K562 (cell line): Measurements from ENCODE around the gene UBE2E1. TPM values are rescaled to one million over a fixed set of nuclear protein-coding genes. Genes with fewer than 3 reads are reported as not detected.

Experiments used
- ATAC-seq: fragments of 200-7000 bp; cut with Tn5 transposase; 3 replicates; pipeline ENCODE4 v1.9.1; 2020; ENCODE audit warnings: moderate library complexity
- BruUV-seq: library from RNA; stranded (reverse); fragments of 400-500 nt; replicated peaks from 2 replicates; lab custom pipeline; 2021; lab: Mats Ljungman, UMichigan
- CTCF ChIA-PET: fragments of 300-600 bp; formaldehyde crosslinking; extraction: SDS; loops from one replicate; lab custom pipeline; 2021; ENCODE audit warnings: low intra/inter-chr PET ratio; lab: Yijun Ruan, JAX
- POLR2A ChIA-PET: fragments of 300-600, 350-650 bp; sonication (Branson Sonifier 250); formaldehyde crosslinking; extraction: SDS; loops from one replicate; lab custom pipeline; 2021; ENCODE audit warnings: antibody characterized with exemption, inconsistent platforms; lab: Yijun Ruan, JAX
- DNase-seq, 4 experiments: peaks; one replicate each; pipeline versions ENCODE4 v3.0.0 to v3.0.0-alpha.2; 2011 to 2018; ENCODE audit warnings: low spot score in 3 of 4, mixed read lengths in 3 of 4; ENCODE audit errors: extremely low read depth in 1 of 4
- FAIRE-seq: peaks from 2 replicates; lab custom pipeline; 2011; peaks lifted over from hg19 to GRCh38; lab: Jason Lieb, UNC
- H2AFZ ChIP-seq: 2 replicates; pipeline ENCODE4 v1.6.0; 2011; ENCODE audit warnings: low read depth, low read length, control low read depth, inconsistent platforms
- H3K27ac ChIP-seq: fragments of 200-600 bp; 3 replicates; pipeline ENCODE4 v1.8.0; 2011; ENCODE audit warnings: low read depth, mild to moderate bottlenecking, control low read depth, inconsistent platforms, low read length, moderate library complexity, mixed read lengths; ENCODE audit errors: extremely low read depth
- H3K27me3 ChIP-seq, 2 experiments: fragments of 300-600 bp in 1 of 2; 2 replicates in 1 of 2; 3 replicates in 1 of 2; pipeline versions ENCODE4 v1.6.0 to v1.8.0; 2011; ENCODE audit warnings: inconsistent platforms in 2 of 2, low read length in 2 of 2, mild to moderate bottlenecking in 1 of 2, mixed read lengths in 1 of 2, moderate library complexity in 1 of 2; ENCODE audit not compliant: control insufficient read depth in 2 of 2, insufficient read depth in 2 of 2
- H3K36me3 ChIP-seq: fragments of 300-600 bp; 3 replicates; pipeline ENCODE4 v1.8.0; 2011; ENCODE audit warnings: mild to moderate bottlenecking, low read length, inconsistent platforms; ENCODE audit not compliant: control insufficient read depth, insufficient read depth
- H3K4me1 ChIP-seq, 2 experiments: fragments of 200-600 bp in 1 of 2; replicated peaks in 1 of 2; 2 replicates in 1 of 2; 3 replicates in 1 of 2; pipeline versions ENCODE4 v1.5.1 to v1.8.0; 2011; ENCODE audit warnings: inconsistent platforms in 2 of 2, low read length in 2 of 2, mild to moderate bottlenecking in 1 of 2, mixed read lengths in 1 of 2, moderate library complexity in 1 of 2; ENCODE audit not compliant: control insufficient read depth in 2 of 2, insufficient read depth in 2 of 2
- H3K4me2 ChIP-seq: 2 replicates; pipeline ENCODE4 v1.6.1; 2011; ENCODE audit warnings: low read length, control low read depth, inconsistent platforms, mixed read lengths; ENCODE audit not compliant: insufficient read depth
- H3K4me3 ChIP-seq: fragments of 200-600 bp; sonication (generic), shearing (Covaris generic); 2 replicates; pipeline ENCODE4 v1.5.1; 2016; ENCODE audit warnings: control low read depth, inconsistent platforms
- H3K79me2 ChIP-seq: fragments of 200-600 bp; 3 replicates; pipeline ENCODE4 v1.8.0; 2011; ENCODE audit warnings: low read length, inconsistent platforms; ENCODE audit not compliant: control insufficient read depth, insufficient read depth
- H3K9ac ChIP-seq, 2 experiments: 2 replicates each; pipeline versions ENCODE4 v1.6.0 to v1.6.1; 2011; ENCODE audit warnings: low read depth in 2 of 2, low read length in 2 of 2, control low read depth in 1 of 2, inconsistent platforms in 1 of 2, mild to moderate bottlenecking in 1 of 2, mixed read lengths in 1 of 2; ENCODE audit not compliant: insufficient read depth in 1 of 2
- H3K9me1 ChIP-seq: one replicate; pipeline ENCODE4 v1.6.0; 2011; ENCODE audit warnings: inconsistent platforms, mild to moderate bottlenecking, low read length, moderate library complexity; ENCODE audit not compliant: control insufficient read depth, insufficient read depth
- H3K9me3 ChIP-seq: replicated peaks from 2 replicates; pipeline ENCODE4 v1.5.1; 2011; ENCODE audit warnings: low read depth, low read length, inconsistent platforms; ENCODE audit not compliant: control insufficient read depth, insufficient read depth
- H4K20me1 ChIP-seq: replicated peaks from 2 replicates; pipeline ENCODE4 v1.6.1; 2011; ENCODE audit warnings: low read length, inconsistent platforms, mixed read lengths; ENCODE audit not compliant: control insufficient read depth, insufficient read depth
- ARNT ChIP-seq, 2 experiments: fragments of 450-650 bp; IDR thresholded peaks; 2 replicates each; pipeline ENCODE4 v1.6.1; 2016; ENCODE audit warnings: mild to moderate bottlenecking in 1 of 2
- C11orf30 ChIP-seq: fragments of 450-650 bp; IDR thresholded peaks from 2 replicates; pipeline ENCODE4 v1.6.1; 2016; ENCODE audit warnings: low read depth, mild to moderate bottlenecking
- CREB1 ChIP-seq, 2 experiments: sonication (generic) in 1 of 2; formaldehyde crosslinking in 1 of 2; IDR thresholded peaks; 2 replicates each; pipeline versions ENCODE4 v1.6.1 to v1.8.0; 2012 to 2022; ENCODE audit warnings: inconsistent platforms in 1 of 2, mild to moderate bottlenecking in 1 of 2, missing genetic modification reagents in 1 of 2, moderate library complexity in 1 of 2
- DPF2 ChIP-seq: fragments of 450-650 bp; IDR thresholded peaks from 2 replicates; pipeline ENCODE4 v1.6.1; 2016
- EHMT2 ChIP-seq: fragments of 450-650 bp; IDR thresholded peaks from 2 replicates; pipeline ENCODE4 v1.6.1; 2018; ENCODE audit warnings: antibody characterized with exemption
- EWSR1 ChIP-seq: fragments of 450-650 bp; IDR thresholded peaks from 2 replicates; pipeline ENCODE4 v1.6.1; 2018; ENCODE audit warnings: borderline replicate concordance, mild to moderate bottlenecking, low read depth, moderate library complexity; ENCODE audit not compliant: partially characterized antibody
- FUS ChIP-seq: fragments of 200-400 bp; formaldehyde crosslinking; optimal IDR thresholded peaks from 2 replicates; pipeline ENCODE3; 2017; ENCODE audit warnings: low read depth, low read length
- POLR2AphosphoS5 ChIP-seq: IDR thresholded peaks from 2 replicates; pipeline ENCODE4 v1.6.1; 2011; ENCODE audit warnings: mild to moderate bottlenecking, low read depth, low read length, moderate library complexity; ENCODE audit not compliant: control insufficient read depth, insufficient read depth
- RBM15 ChIP-seq: fragments of 200-400 bp; formaldehyde crosslinking; IDR thresholded peaks from 2 replicates; pipeline ENCODE4 v1.6.1; 2018; ENCODE audit warnings: mild to moderate bottlenecking, low read length, moderate library complexity; ENCODE audit not compliant: insufficient read depth
- ZC3H11A ChIP-seq: IDR thresholded peaks from 2 replicates; pipeline ENCODE4 v1.6.1; 2012; ENCODE audit warnings: low read depth, low read length, improper control_type of control experiment
- ZNF696 ChIP-seq: fragments of 250-450 bp; sonication (Bioruptor Pico); conservative IDR thresholded peaks from 2 replicates; pipeline ENCODE4 v1.4.0; 2020; ENCODE audit warnings: mild to moderate bottlenecking, moderate library complexity
- WGBS: fragments of 100-300 bp; shearing (Covaris generic); methylation state at CpG from one replicate; pipeline ENCODE4 v1.1.6; 2016; ENCODE audit warnings: low coverage, mixed read lengths; ENCODE audit not compliant: insufficient coverage; ENCODE audit errors: missing lambda C conversion rate; 5-methylcytosine and 5-hydroxymethylcytosine counted together
- in situ Hi-C: fragments of 300-500 bp; cut with MboI; formaldehyde crosslinking; loops from 4 replicates; pipeline ENCODE4 v1.15.0; 2018; ENCODE audit warnings: inconsistent platforms, mixed read lengths
- intact Hi-C: fragments of 100-400 bp; cut with micrococcal nuclease; formaldehyde crosslinking; loops from 2 replicates; pipeline ENCODE4 v1.14.2; 2022
- polyA plus RNA-seq, 8 experiments: library from polyadenylated mRNA; depleted of rRNA in 4 of 8; stranded (reverse) in 5 of 8; unstranded in 3 of 8; fragments of >200 nt; fragmentation: Nextera tagmentation in 2 of 8; fragmentation: Illumina TruSeq in 1 of 8; extraction: Ambion mirVana in 2 of 8; extraction: Trizol in 1 of 8; gene quantifications; 2 replicates each; pipeline versions ENCODE4 v1.2.1 to v1.2.3, GENCODE V29; 2011 to 2014; ENCODE audit warnings: inconsistent platforms in 1 of 8, missing spikeins in 1 of 8
- total RNA-seq, 7 experiments: library from RNA; depleted of rRNA in 6 of 7; stranded (reverse); fragments of >200 nt in 6 of 7; fragmentation: Illumina TruSeq in 2 of 7; extraction: Trizol in 2 of 7; gene quantifications; 2 replicates each; pipeline versions ENCODE4 v1.2.1 to v1.2.3, GENCODE V29; 2011 to 2021; ENCODE audit warnings: low replicate concordance in 1 of 7
- TF ChIP-seq, protein P1 (sequence below): fragments of 450-650 bp; IDR thresholded peaks from 2 replicates; pipeline ENCODE4 v1.6.1; 2017; ENCODE audit warnings: antibody characterized with exemption, mild to moderate bottlenecking
- TF ChIP-seq, protein P2 (sequence below): sonication (generic); formaldehyde crosslinking; IDR thresholded peaks from 2 replicates; pipeline ENCODE4 v1.8.0; 2023; ENCODE audit warnings: mild to moderate bottlenecking, missing genetic modification reagents
- TF ChIP-seq, protein P3 (sequence below): fragments of 450-650 bp; conservative IDR thresholded peaks from 2 replicates; pipeline ENCODE4 v1.6.1; 2016; ENCODE audit warnings: missing genetic modification characterization, low read depth, mild to moderate bottlenecking, missing compliant biosample characterization, moderate library complexity

The UBE2E1 gene
- total and polyA plus RNA-seq, 9 of the 15 experiments (the other 6 are each of a cell fraction or from before 2014, with no cell fraction given), result 54.4 to 294 (median 165) TPM

DNA sequence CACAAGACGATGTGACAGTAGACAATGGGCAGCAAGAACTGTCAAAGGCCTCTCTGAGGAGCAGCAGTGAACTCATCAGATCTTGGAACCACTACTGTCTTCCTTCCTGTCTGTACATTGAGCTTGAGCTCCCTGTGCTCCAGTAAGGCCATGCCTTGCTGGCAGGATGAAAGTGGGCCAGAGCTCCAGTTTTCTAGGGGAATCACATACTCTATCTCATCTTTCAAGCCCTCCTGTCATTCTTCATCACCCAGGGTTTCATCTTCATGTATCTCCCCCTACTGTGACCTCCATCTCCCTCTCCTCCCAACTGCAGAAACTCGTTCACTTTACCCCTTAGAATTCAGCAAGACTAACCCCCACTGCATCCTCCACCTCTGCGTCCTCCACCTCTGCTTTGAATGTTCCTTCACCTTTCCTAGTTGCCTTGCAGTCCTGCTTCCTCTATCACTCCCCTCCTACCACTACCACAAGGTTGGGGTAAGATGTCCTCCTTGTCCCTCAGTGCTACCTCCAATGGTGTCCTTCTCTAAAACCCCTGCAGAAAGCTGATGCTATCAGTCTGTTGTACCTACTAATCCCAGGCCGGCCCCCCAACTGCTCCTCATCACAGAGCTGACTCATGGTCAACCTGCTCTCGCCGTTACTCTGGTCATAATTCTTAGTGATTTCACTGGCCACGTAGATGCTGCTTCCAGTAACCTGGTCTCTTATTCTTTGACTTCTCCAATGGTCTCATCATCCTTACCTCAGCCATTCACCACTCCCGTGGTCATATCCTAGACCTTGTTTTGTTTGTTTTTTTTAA, 88.7 kb downstream of the UBE2E1 start:
- 28% methylated on average over 8 of the region's 8 CpGs for WGBS
- no peak overlapping the region for H3K4me2 ChIP-seq
- H3K27ac ChIP-seq, result no peak overlapping the region
- ATAC-seq (peak; percentile 70), DNase-seq (peak in 2 of 4 experiments; percentile 25 to 37), FAIRE-seq (no peak)
- H3K27me3 ChIP-seq, result no peaks in the 10 kb centered on the region
- no peak overlapping the region for H3K9ac ChIP-seq
- H3K4me1 ChIP-seq, result peaks cover 0 to 12% of the 10 kb centered on the region in 2 experiments; a peak in 3 of 5 replicates
- H3K36me3 ChIP-seq, result peaks cover 50% of the 10 kb centered on the region
- CTCF ChIA-PET, result interaction anchor here (0.6 kb wide), 1 partner anchor 12 kb away, joined by 3 read pairs; no protein-coding TSS in a partner anchor
- H4K20me1 ChIP-seq, result no peaks in the 10 kb centered on the region
- no TSS peak for BruUV-seq
- H3K79me2 ChIP-seq, result no peaks in the 10 kb centered on the region
- intact Hi-C loops (no loop called here), in situ Hi-C loops (no loop called here)
- POLR2A ChIA-PET, result interaction anchor here (0.5 to 5.0 kb wide), 10 partner anchors 10 to 308 kb away, joined by 3 to 35 read pairs (median 3); partner anchors contain the start of genes NKIRAS1 and RPL15
- no peak overlapping the region for H3K4me3 ChIP-seq
- H3K9me3 ChIP-seq, result no peaks in the 10 kb centered on the region
- no peak overlapping the region for H2AFZ ChIP-seq
- H3K9me1 ChIP-seq, result no peaks in the 10 kb centered on the region
- TF ChIP-seq C11orf30, result peak; percentile 58
- TF ChIP-seq ZNF696 (CRISPR knock-in tag), result no peak
- no peak for TF ChIP-seq ZC3H11A
- TF ChIP-seq, protein P1, sequence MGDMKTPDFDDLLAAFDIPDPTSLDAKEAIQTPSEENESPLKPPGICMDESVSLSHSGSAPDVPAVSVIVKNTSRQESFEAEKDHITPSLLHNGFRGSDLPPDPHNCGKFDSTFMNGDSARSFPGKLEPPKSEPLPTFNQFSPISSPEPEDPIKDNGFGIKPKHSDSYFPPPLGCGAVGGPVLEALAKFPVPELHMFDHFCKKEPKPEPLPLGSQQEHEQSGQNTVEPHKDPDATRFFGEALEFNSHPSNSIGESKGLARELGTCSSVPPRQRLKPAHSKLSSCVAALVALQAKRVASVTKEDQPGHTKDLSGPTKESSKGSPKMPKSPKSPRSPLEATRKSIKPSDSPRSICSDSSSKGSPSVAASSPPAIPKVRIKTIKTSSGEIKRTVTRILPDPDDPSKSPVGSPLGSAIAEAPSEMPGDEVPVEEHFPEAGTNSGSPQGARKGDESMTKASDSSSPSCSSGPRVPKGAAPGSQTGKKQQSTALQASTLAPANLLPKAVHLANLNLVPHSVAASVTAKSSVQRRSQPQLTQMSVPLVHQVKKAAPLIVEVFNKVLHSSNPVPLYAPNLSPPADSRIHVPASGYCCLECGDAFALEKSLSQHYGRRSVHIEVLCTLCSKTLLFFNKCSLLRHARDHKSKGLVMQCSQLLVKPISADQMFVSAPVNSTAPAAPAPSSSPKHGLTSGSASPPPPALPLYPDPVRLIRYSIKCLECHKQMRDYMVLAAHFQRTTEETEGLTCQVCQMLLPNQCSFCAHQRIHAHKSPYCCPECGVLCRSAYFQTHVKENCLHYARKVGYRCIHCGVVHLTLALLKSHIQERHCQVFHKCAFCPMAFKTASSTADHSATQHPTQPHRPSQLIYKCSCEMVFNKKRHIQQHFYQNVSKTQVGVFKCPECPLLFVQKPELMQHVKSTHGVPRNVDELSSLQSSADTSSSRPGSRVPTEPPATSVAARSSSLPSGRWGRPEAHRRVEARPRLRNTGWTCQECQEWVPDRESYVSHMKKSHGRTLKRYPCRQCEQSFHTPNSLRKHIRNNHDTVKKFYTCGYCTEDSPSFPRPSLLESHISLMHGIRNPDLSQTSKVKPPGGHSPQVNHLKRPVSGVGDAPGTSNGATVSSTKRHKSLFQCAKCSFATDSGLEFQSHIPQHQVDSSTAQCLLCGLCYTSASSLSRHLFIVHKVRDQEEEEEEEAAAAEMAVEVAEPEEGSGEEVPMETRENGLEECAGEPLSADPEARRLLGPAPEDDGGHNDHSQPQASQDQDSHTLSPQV, result no peak
- 0 out of 2 replicates have a peak, but pooled peaks have one; percentile 21 for TF ChIP-seq DPF2
- 0 out of 2 replicates have a peak, but pooled peaks have one; percentile 3 for TF ChIP-seq CREB1 (IDR thresholded peaks at IDR 0.05)
- TF ChIP-seq CREB1 (CRISPR knock-in tag; IDR thresholded peaks at IDR 0.05), result no peak
- TF ChIP-seq EWSR1, result no peak
- TF ChIP-seq EHMT2, result 0 out of 2 replicates have a peak, but pooled peaks have one; percentile 21
- TF ChIP-seq FUS, result no peak
- no peak for TF ChIP-seq ARNT (IDR thresholded peaks at IDR 0.05)
- TF ChIP-seq, protein P2, sequence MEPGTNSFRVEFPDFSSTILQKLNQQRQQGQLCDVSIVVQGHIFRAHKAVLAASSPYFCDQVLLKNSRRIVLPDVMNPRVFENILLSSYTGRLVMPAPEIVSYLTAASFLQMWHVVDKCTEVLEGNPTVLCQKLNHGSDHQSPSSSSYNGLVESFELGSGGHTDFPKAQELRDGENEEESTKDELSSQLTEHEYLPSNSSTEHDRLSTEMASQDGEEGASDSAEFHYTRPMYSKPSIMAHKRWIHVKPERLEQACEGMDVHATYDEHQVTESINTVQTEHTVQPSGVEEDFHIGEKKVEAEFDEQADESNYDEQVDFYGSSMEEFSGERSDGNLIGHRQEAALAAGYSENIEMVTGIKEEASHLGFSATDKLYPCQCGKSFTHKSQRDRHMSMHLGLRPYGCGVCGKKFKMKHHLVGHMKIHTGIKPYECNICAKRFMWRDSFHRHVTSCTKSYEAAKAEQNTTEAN (CRISPR knock-in tag), result no peak
- peak; percentile 20; the same call in 1 of the 2 replicates for TF ChIP-seq POLR2AphosphoS5
- no peak for TF ChIP-seq RBM15
- TF ChIP-seq, protein P3, sequence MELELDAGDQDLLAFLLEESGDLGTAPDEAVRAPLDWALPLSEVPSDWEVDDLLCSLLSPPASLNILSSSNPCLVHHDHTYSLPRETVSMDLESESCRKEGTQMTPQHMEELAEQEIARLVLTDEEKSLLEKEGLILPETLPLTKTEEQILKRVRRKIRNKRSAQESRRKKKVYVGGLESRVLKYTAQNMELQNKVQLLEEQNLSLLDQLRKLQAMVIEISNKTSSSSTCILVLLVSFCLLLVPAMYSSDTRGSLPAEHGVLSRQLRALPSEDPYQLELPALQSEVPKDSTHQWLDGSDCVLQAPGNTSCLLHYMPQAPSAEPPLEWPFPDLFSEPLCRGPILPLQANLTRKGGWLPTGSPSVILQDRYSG, result no peak
